Subcutaneous abdominal adipose tissue (tissue), 5 donors: ENCODE results near the gene CATSPERB.
"Not testable (repeated sequence)": the region's sequence is repeated elsewhere in the genome, so short reads cannot be mapped to it uniquely, and the experiment has no call there.

Source experiments
- H3K27ac ChIP-seq: one replicate; pipeline ENCODE4 v1.7.0; 2013; ENCODE audit warnings: low read depth, mild to moderate bottlenecking, inconsistent platforms, low read length, moderate library complexity
- H3K27me3 ChIP-seq, 5 donors: one replicate each; pipeline ENCODE4 v1.7.0; 2013; ENCODE audit warnings: low read length in 5 of 5, inconsistent platforms in 1 of 5; ENCODE audit not compliant: control insufficient read depth in 5 of 5, insufficient read depth in 4 of 5
- H3K36me3 ChIP-seq, 5 donors: one replicate each; pipeline ENCODE4 v1.7.0; 2013; ENCODE audit warnings: low read length in 5 of 5; ENCODE audit not compliant: control insufficient read depth in 5 of 5, insufficient read depth in 5 of 5
- H3K4me1 ChIP-seq, 5 donors: one replicate each; pipeline ENCODE4 v1.7.0; 2013; ENCODE audit warnings: low read length in 5 of 5, mild to moderate bottlenecking in 3 of 5, moderate library complexity in 1 of 5; ENCODE audit not compliant: control insufficient read depth in 5 of 5, insufficient read depth in 5 of 5
- H3K4me3 ChIP-seq, 5 donors: one replicate each; pipeline ENCODE4 v1.7.0; 2013; ENCODE audit warnings: low read length in 5 of 5, low read depth in 1 of 5
- H3K9ac ChIP-seq, 5 donors: one replicate each; pipeline ENCODE4 v1.7.0; 2013; ENCODE audit warnings: low read length in 5 of 5, mild to moderate bottlenecking in 4 of 5, moderate library complexity in 3 of 5
- H3K9me3 ChIP-seq, 5 donors: one replicate each; pipeline ENCODE4 v1.7.0; 2013; ENCODE audit warnings: low read length in 5 of 5; ENCODE audit not compliant: control insufficient read depth in 5 of 5
- donor health status: healthy.
- donor health status: healthy.
- donor health status: healthy.
- donor health status: healthy.
- donor health status: healthy.

CATSPERB gene

DNA sequence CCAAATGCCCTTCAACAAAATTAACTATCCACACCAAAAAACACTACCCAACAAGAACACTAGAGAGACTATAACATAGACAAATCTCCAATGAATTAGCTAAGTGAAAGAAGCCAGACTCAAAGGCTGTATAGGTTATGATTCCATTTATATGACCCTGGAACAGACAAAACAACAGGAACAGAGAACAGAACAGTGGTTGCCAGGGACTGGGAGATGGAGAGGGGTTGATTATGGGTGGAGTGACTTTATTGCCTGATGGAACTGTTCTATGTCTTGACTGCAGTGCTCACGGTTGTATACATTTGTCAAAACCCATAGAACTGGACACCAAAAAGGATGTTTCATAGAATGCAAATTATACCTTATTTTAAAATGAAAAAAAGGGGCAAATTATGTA lies 14.9 kb downstream of the CATSPERB start:
- H3K4me1 ChIP-seq: no peaks in the 10 kb centered on the region
- no peak overlapping the region for H3K9ac ChIP-seq
- H3K9me3 ChIP-seq: no peaks in the 10 kb centered on the region
- no peaks in the 10 kb centered on the region for H3K36me3 ChIP-seq
- H3K4me3 ChIP-seq: no peak overlapping the region
- no peak overlapping the region for H3K27ac ChIP-seq
- no peaks in the 10 kb centered on the region for H3K27me3 ChIP-seq

DNA sequence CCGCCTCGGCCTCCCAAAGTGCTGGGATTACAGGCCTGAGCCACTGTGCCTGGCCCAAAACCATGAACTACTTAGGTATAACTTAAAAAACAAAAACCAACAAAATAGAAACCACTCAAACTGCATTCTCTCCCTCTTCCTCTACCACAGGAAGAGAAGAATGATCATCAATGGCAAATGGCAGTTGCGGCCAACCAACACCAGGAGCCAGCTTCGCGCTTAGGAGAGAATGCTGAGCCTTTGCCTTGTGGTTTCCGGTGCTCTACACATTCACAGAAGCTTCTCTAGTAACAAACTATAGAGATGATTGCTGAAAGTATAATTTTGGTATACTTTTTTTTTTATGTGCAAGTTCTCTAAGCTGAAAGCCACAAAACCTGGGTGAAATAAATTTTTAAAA lies 17.1 kb downstream of the CATSPERB start:
- Histone ChIP-seq H3K9me3 (no peaks in the 10 kb centered on the region), H3K27ac (no peak overlapping the region), H3K4me3 (no peak overlapping the region), H3K27me3 (no peaks in the 10 kb centered on the region), H3K36me3 (no peaks in the 10 kb centered on the region), H3K4me1 (no peaks in the 10 kb centered on the region), H3K9ac (no peak overlapping the region)

DNA sequence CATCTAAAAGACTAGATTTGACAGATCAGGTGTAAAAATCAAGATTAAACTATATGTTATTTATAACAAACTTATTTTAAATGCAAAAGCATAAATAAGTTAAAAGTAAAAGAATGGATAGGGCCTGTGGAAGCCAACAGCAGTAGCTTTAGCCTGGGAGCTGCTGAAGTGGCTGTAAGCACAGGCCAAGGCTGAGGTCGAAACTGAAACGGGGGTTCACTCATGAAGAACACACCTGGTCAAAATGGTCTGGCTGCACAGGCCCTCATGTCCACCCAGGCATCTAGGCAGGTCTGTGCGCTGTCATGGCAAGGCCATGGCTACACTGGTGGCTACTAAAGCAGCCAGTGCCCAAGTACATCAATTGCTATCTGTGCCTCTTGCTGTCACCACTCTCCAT lies 23.1 kb downstream of the CATSPERB start:
- no peaks in the 10 kb centered on the region for H3K27me3 ChIP-seq
- no peaks in the 10 kb centered on the region for H3K36me3 ChIP-seq
- no peak overlapping the region for H3K27ac ChIP-seq
- peaks cover 3 to 7% (median 5%) of the 10 kb centered on the region in 5 donors for H3K9me3 ChIP-seq
- H3K4me1 ChIP-seq: no peaks in the 10 kb centered on the region
- no peak overlapping the region for H3K9ac ChIP-seq
- no peak overlapping the region for H3K4me3 ChIP-seq

DNA sequence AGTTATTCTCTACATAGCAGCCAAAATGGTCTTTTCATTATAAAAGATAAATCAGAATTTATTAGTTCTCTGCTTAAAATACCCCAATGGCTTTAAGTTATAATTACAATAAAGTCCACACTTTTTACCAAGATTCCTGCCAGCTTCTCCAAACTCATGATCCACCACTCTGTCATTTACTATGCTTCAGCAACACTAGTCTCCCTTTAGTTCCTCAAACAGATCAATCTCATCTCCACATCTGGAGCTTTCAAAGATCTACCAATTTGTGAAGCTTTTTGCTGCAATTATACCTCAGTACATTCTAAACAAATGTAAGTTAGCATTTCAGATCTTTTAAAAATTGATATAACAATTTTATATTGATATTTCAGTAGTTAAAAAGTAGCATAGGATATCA lies 24.9 kb downstream of the CATSPERB start:
- Histone ChIP-seq H3K36me3 (no peaks in the 10 kb centered on the region), H3K9ac (no peak overlapping the region), H3K9me3 (peaks cover 3 to 7% (median 5%) of the 10 kb centered on the region in 5 donors), H3K4me1 (no peaks in the 10 kb centered on the region), H3K27ac (no peak overlapping the region), H3K4me3 (no peak overlapping the region), H3K27me3 (no peaks in the 10 kb centered on the region)

DNA sequence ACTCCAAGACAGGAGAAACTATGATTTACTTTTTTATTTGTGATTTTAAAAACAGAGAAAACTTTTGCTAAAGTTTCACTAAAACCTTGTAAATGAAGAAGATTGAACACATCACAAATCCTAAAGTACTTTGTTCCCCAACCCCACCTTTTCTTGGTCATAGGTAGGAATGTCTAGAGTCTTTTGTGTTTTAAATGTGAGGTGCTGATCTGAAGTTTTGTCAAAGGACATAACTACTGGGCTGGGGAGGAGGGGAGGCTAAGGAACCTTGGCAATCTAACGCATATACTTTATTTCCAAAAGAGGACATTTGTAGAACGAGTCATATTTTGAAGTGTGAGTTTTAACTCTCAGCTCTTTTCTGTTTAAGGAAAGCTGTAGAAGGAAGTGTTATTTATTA lies 37.2 kb downstream of the CATSPERB start:
- no peaks in the 10 kb centered on the region for H3K36me3 ChIP-seq
- no peak overlapping the region for H3K4me3 ChIP-seq
- H3K4me1 ChIP-seq: no peaks in the 10 kb centered on the region
- no peaks in the 10 kb centered on the region for H3K27me3 ChIP-seq
- no peak overlapping the region for H3K27ac ChIP-seq
- no peak overlapping the region for H3K9ac ChIP-seq
- peaks cover 0 to 12% (median 8%) of the 10 kb centered on the region in 5 donors for H3K9me3 ChIP-seq

- Histone ChIP-seq H3K9ac (no peak overlapping the region), H3K27ac (no peak overlapping the region), H3K4me3 (no peak overlapping the region), H3K27me3 (no peaks in the 10 kb centered on the region), H3K36me3 (no peaks in the 10 kb centered on the region), H3K9me3 (peaks cover 0 to 12% (median 8%) of the 10 kb centered on the region in 5 donors), H3K4me1 (no peaks in the 10 kb centered on the region)
Measured at GRCh38 chr14:91693346-91693745, 38.5 kb downstream of the CATSPERB start.

- Histone ChIP-seq H3K36me3 (no peaks in the 10 kb centered on the region), H3K4me3 (no peak overlapping the region), H3K27ac (no peak overlapping the region), H3K9me3 (peaks cover 0 to 8% (median 0%) of the 10 kb centered on the region in 5 donors), H3K9ac (no peak overlapping the region), H3K4me1 (no peaks in the 10 kb centered on the region), H3K27me3 (no peaks in the 10 kb centered on the region)
Measured at GRCh38 chr14:91692075-91692474, 39.8 kb downstream of the CATSPERB start.

DNA sequence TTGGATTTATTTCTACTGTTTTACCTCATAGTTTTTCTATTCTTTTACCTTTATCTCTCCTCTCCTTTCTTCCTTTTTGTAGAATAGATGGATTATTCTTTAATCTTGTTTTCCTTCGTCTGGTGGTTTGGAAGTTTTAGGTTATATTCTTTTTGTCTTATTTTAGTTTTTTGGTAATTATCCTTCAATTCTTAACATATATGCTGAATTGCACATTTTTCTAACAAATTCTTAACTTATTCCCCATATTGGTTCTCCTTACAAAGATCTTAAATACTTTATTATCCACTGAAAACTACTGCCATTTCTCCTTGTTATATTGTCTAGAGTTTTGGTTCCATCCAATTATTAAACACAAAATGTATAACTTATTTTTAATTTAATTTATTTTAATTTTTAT lies 42.3 kb downstream of the CATSPERB start:
- no peaks in the 10 kb centered on the region for H3K4me1 ChIP-seq
- H3K9me3 ChIP-seq: peaks cover 0 to 8% (median 0%) of the 10 kb centered on the region in 5 donors
- no peak overlapping the region for H3K4me3 ChIP-seq
- no peaks in the 10 kb centered on the region for H3K36me3 ChIP-seq
- H3K27ac ChIP-seq: no peak overlapping the region
- H3K27me3 ChIP-seq: no peaks in the 10 kb centered on the region
- H3K9ac ChIP-seq: no peak overlapping the region

DNA sequence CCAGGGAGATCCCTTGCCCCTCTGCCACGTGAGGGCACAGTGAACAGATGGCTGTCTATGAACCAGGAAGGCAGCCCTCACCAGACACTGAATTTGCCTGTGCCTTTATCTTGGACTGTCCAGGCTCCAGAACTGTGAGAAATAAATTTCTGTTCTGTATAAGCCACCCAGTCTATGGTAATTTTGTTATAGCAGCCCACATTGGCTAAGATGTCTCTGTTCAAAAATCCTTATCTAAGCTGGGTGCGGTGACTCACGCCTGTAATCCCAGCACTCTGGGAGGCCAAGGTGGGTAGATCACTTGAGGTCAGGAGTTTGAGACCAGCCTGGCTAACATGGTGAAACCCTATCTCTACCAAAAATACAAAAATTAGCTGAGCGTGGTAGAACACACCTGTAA lies 44.5 kb downstream of the CATSPERB start:
- H3K4me1 ChIP-seq, H3K9ac ChIP-seq, H3K36me3 ChIP-seq, H3K27me3 ChIP-seq, H3K4me3 ChIP-seq, H3K27ac ChIP-seq, H3K9me3 ChIP-seq: not testable (repeated sequence)

DNA sequence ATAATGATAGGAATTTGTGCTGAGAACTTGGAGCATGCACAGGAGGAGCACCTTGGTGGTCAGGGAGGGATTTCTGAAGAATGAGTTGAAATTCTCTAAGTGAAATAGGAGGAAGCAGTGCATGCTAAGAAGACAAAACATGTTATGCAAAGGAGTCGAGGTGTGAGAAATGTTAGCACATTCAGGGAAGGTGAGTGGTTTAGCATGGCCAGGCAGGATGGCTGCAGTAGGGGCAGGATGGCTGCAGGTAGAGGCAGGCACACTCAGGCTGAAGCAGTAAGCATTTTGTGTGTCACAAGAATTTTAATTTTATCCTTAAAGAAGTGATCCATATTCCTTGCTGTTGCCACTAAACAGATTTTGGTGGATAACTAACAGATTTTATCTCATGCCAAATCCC lies 46.3 kb downstream of the CATSPERB start:
- no peak overlapping the region for H3K9ac ChIP-seq

More for the DNA sequence above, 46.3 kb downstream of the CATSPERB start:
- H3K9me3 ChIP-seq: peaks cover 0 to 3% (median 0%) of the 10 kb centered on the region in 5 donors
- H3K27me3 ChIP-seq: no peaks in the 10 kb centered on the region
- H3K4me3 ChIP-seq: no peak overlapping the region
- no peaks in the 10 kb centered on the region for H3K36me3 ChIP-seq
- no peaks in the 10 kb centered on the region for H3K4me1 ChIP-seq
- no peak overlapping the region for H3K27ac ChIP-seq
